HG03159 (cell line): ENCODE measurements around the gene CES4A.
"Not testable (repeated sequence)": the region's sequence is repeated elsewhere in the genome, so short reads cannot be mapped to it uniquely, and the experiment has no call there.

ENCODE experiments used
- ATAC-seq: cut with Tn5 transposase; IDR thresholded peaks from one replicate; pipeline ENCODE4 v1.9.1; 2021; ENCODE audit warnings: mild to moderate bottlenecking, moderate library complexity; ENCODE audit not compliant: unreplicated experiment

The CES4A gene

GRCh38 chr16:66988197-66988788 is at the start of gene CES4A:
Gene CES4A, plus strand, starts transcription at chr16:66988589. Its CDS starts 184 bp downstream, at chr16:66988773.
- ATAC-seq: no peak

GRCh38 chr16:66939366-66939765 is 49.0 kb upstream of the CES4A start:
- ATAC-seq: no peak

GRCh38 chr16:66940236-66940635 is 48.2 kb upstream of the CES4A start:
- no peak for ATAC-seq

GRCh38 chr16:66942981-66943380 is 45.4 kb upstream of the CES4A start:
- ATAC-seq: no peak

- ATAC-seq: no peak
These were observed 44.8 kb upstream of the CES4A start for GRCh38 chr16:66943426-66944053.

- no peak for ATAC-seq
These were observed 44.3 kb upstream of the CES4A start for GRCh38 chr16:66944054-66944441.

- not testable (repeated sequence) for ATAC-seq
These were observed 43.4 kb upstream of the CES4A start for GRCh38 chr16:66944971-66945370.

- no peak for ATAC-seq
These were observed 42.5 kb upstream of the CES4A start for GRCh38 chr16:66945939-66946338.

- ATAC-seq: no peak
These were observed 41.8 kb upstream of the CES4A start for GRCh38 chr16:66946541-66946940.

- no peak for ATAC-seq
These were observed 41.5 kb upstream of the CES4A start for GRCh38 chr16:66946974-66947301.

GRCh38 chr16:66947302-66948065 is 40.9 kb upstream of the CES4A start:
- peak; percentile 71 for ATAC-seq

- ATAC-seq: no peak
These were observed 40.1 kb upstream of the CES4A start for GRCh38 chr16:66948134-66948836.

- ATAC-seq: no peak
These were observed 39.6 kb upstream of the CES4A start for GRCh38 chr16:66948837-66949225.

GRCh38 chr16:66949472-66949871 is 38.9 kb upstream of the CES4A start:
- ATAC-seq: no peak

- ATAC-seq: no peak
These were observed 38.0 kb upstream of the CES4A start for GRCh38 chr16:66950437-66950836.

GRCh38 chr16:66950971-66951790 is 37.2 kb upstream of the CES4A start:
- no peak for ATAC-seq

GRCh38 chr16:66952430-66953110 is 35.8 kb upstream of the CES4A start:
- ATAC-seq: no peak

GRCh38 chr16:66953462-66954096 is 34.8 kb upstream of the CES4A start:
- no peak for ATAC-seq

- no peak for ATAC-seq
These were observed 34.2 kb upstream of the CES4A start for GRCh38 chr16:66954097-66954659.
